KMS-11 (cell line): ENCODE data around the gene PPIA.

Experiments used
- H2AFZ ChIP-seq: fragments of 200-600 bp; sonication (generic); 2 replicates; pipeline ENCODE4 v1.6.1; 2016; ENCODE audit warnings: antibody characterized with exemption, mixed run types, low read depth
- H3K27ac ChIP-seq: fragments of 200-600 bp; sonication (generic); 2 replicates; pipeline ENCODE4 v1.6.1; 2016; ENCODE audit warnings: mild to moderate bottlenecking, mixed run types
- H3K27me3 ChIP-seq: fragments of 200-600 bp; sonication (generic); 2 replicates; pipeline ENCODE4 v1.6.1; 2017; ENCODE audit warnings: mild to moderate bottlenecking, low read depth, mixed run types, moderate library complexity; ENCODE audit not compliant: insufficient read depth
- H3K36me3 ChIP-seq: fragments of 200-600 bp; sonication (generic); 2 replicates; pipeline ENCODE4 v1.6.1; 2017; ENCODE audit warnings: mild to moderate bottlenecking, mixed run types; ENCODE audit not compliant: insufficient read depth
- H3K4me1 ChIP-seq: fragments of 200-600 bp; sonication (generic); 2 replicates; pipeline ENCODE4 v1.6.1; 2016; ENCODE audit warnings: mild to moderate bottlenecking, low read depth, mixed run types; ENCODE audit not compliant: poor library complexity, severe bottlenecking
- H3K4me2 ChIP-seq: fragments of 200-600 bp; sonication (generic); 2 replicates; pipeline ENCODE4 v1.7.0; 2016; ENCODE audit warnings: mild to moderate bottlenecking, mixed run types
- H3K4me3 ChIP-seq: fragments of 200-600 bp; sonication (generic); IDR thresholded peaks from 2 replicates; pipeline ENCODE4 v1.6.1; 2017; ENCODE audit warnings: low read depth, low read length, mixed read lengths; ENCODE audit not compliant: insufficient read depth
- H3K79me2 ChIP-seq: fragments of 200-600 bp; sonication (generic); 2 replicates; pipeline ENCODE4 v1.6.1; 2016; ENCODE audit warnings: low read depth, mixed run types; ENCODE audit not compliant: insufficient read depth
- H3K9ac ChIP-seq: fragments of 200-600 bp; sonication (generic); 2 replicates; pipeline ENCODE4 v1.6.1; 2016; ENCODE audit warnings: mild to moderate bottlenecking, mixed run types
- H4K20me1 ChIP-seq: fragments of 200-600 bp; sonication (generic); 2 replicates; pipeline ENCODE4 v1.6.1; 2016; ENCODE audit warnings: mild to moderate bottlenecking, mixed run types; ENCODE audit not compliant: insufficient read depth
- TF ChIP-seq, protein P1 (sequence below): fragments of 200-600 bp; sonication (generic); conservative IDR thresholded peaks from 2 replicates; pipeline ENCODE4 v1.6.1; 2017; ENCODE audit warnings: low read depth, mild to moderate bottlenecking, antibody characterized with exemption, low read length, moderate library complexity, mixed read lengths

Gene PPIA

DNA sequence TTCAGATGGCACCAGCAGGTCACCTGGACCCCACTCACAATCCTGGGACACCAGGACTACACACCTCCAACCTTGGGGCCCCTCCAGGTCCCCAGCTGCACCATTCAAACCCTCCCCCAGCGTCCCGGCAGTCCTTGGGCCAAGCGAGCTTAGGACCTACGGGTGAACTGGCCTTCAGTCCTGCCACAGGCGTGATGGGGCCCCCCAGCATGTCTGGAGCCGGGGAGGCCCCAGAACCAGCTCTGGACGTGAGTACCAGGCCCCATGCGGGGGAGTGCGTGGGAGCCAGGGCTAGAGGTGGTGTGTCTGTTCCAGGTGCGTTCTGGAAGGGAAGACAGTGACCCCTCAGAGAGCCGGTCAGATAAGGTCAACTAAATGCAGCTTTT is 30.1 kb upstream of the PPIA start:
- H2AFZ ChIP-seq, result no peak overlapping the region
- TF ChIP-seq, protein P1, sequence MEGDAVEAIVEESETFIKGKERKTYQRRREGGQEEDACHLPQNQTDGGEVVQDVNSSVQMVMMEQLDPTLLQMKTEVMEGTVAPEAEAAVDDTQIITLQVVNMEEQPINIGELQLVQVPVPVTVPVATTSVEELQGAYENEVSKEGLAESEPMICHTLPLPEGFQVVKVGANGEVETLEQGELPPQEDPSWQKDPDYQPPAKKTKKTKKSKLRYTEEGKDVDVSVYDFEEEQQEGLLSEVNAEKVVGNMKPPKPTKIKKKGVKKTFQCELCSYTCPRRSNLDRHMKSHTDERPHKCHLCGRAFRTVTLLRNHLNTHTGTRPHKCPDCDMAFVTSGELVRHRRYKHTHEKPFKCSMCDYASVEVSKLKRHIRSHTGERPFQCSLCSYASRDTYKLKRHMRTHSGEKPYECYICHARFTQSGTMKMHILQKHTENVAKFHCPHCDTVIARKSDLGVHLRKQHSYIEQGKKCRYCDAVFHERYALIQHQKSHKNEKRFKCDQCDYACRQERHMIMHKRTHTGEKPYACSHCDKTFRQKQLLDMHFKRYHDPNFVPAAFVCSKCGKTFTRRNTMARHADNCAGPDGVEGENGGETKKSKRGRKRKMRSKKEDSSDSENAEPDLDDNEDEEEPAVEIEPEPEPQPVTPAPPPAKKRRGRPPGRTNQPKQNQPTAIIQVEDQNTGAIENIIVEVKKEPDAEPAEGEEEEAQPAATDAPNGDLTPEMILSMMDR, result no peak
- H3K27me3 ChIP-seq, result no peaks in the 10 kb centered on the region
- H3K4me3 ChIP-seq, result no peak overlapping the region
- no peak overlapping the region; the same call in 1 of the 2 replicates for H3K4me2 ChIP-seq
- H3K36me3 ChIP-seq, result peaks cover 6% of the 10 kb centered on the region; the same call in 1 of the 2 replicates
- H3K9ac ChIP-seq, result no peak overlapping the region
- H3K79me2 ChIP-seq, result no peaks in the 10 kb centered on the region
- H3K4me1 ChIP-seq, result peaks cover 52% of the 10 kb centered on the region
- H3K27ac ChIP-seq, result no peak overlapping the region
- H4K20me1 ChIP-seq, result peaks cover 6% of the 10 kb centered on the region; the same call in 1 of the 2 replicates

DNA sequence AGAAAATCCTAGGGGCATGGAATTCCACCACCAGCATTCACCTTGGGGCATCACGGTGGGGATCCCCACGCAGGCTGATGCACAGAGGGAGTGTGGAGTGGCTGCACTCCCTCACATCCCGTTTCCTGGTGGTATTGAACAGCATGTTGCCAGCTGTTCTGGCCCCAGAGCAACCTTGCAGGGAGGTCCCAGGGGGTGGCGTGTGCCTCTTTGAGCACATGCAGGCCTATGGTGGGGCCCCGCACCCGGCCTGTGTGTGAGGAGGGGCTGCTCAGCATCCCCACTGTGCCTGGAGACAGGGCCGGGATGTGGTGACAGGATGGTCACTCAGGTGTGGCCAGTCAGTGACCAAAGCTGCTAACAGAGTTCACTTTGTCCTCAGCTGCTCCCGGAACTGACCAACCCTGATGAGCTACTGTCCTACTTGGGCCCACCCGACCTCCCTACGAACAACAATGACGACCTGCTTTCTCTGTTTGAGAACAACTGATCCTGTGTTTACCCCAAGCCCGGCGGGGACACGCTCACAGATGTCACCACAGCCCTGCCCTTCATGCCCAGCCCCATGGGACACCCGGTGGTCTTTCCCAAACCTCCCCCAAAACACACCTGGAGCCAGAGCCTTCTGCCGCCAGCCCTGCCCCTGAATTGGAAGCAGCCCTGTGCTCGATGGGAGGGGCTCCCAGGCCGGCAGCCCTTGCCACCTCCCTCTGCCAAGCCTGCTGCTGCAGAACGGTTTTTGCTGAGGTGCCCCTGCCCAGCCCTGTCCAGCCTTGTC is 29.2 kb upstream of the PPIA start:
- H3K27ac ChIP-seq, result peak overlapping the region; percentile 17; the same call in 1 of the 2 replicates
- H2AFZ ChIP-seq, result no peak overlapping the region
- peaks cover 6% of the 10 kb centered on the region; the same call in 1 of the 2 replicates for H3K36me3 ChIP-seq
- no peaks in the 10 kb centered on the region for H3K79me2 ChIP-seq
- no peak overlapping the region for H3K9ac ChIP-seq
- peak overlapping the region; percentile 24; the same call in 1 of the 2 replicates for H3K4me2 ChIP-seq
- peaks cover 6% of the 10 kb centered on the region; the same call in 1 of the 2 replicates for H4K20me1 ChIP-seq
- H3K4me3 ChIP-seq, result no peak overlapping the region
- H3K27me3 ChIP-seq, result no peaks in the 10 kb centered on the region
- TF ChIP-seq, protein P1, result no peak
- peaks cover 52% of the 10 kb centered on the region for H3K4me1 ChIP-seq

DNA sequence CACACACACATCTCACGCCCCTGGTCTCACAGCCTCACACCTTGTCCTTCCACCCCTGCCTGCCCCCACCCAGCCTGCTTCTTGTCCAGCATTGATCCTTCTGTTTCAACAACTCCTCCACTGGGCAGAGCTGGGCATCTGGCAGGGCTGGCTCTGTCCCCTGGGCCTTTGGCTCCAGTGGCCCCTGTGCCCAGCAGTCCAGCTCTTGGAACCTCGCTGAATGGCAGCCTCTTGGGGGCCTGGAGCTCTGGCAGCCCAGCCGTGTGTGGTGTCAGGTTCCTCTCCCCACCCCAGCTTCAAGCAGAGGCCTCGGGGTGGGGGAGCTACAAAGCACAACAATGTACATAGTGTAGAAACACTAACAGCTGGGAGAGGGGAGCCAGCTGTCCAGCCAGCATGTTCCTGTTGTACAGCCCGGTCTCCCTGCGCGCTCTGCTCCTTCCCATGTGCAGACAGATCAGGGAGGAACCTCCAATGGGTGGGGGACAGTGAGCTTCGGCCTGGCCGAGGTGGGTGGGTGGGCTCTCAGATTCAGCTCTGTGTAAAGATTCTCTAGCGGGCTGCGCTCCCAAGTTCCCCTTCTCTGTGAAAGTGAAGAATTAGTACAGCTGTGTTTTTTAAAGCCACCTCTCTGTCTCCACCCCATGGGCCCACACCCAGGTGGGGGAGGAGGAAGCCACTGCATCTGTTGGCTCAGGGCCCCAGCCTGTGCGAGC is 28.4 kb upstream of the PPIA start:
- Histone ChIP-seq H3K27me3 (no peaks in the 10 kb centered on the region), H3K4me1 (peaks cover 52% of the 10 kb centered on the region), H3K9ac (no peak overlapping the region), H4K20me1 (peaks cover 6% of the 10 kb centered on the region; the same call in 1 of the 2 replicates), H3K4me3 (no peak overlapping the region), H3K79me2 (no peaks in the 10 kb centered on the region), H2AFZ (no peak overlapping the region), H3K4me2 (peak overlapping the region; percentile 24), H3K27ac (peak overlapping the region; percentile 17; the same call in 1 of the 2 replicates), H3K36me3 (peaks cover 6% of the 10 kb centered on the region; the same call in 1 of the 2 replicates)
- TF ChIP-seq, protein P1, result no peak

DNA sequence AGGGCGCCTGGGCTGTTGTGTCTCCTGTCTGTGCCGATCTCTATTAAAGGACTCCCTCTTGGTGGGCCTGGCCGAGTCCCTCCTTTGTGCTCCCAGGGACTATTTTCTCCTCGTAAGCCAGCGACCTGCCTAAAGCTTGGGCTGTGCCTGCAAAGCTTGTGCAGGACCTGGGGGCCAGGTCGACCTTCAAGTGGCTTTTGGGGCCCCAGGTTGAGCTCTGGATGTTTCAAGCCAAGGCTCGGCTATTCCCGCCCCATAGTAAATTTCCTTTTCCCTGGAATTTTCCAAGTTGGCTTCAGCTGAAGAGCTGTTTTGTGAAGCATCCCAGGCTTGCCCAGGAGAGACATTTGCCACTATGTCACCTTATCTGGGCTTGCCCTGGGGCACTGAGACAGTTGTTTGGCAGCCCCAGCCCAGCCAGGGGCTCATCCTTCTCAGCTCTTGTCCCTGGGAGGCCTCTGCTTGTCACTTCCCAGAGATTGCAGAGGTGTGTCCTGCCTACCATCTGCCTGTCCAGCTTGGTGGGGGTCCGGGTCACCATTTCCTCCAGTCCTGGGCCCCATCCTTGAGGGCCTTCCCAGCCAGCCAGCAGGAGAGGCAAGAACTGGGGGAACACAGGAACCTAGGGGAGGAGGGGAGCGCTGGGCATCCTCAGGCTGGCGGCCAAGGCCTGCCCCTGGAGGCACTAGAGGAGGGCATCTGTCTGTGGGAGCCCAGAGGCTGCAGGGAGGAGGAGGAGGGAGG is 27.7 kb upstream of the PPIA start:
- H3K79me2 ChIP-seq, result no peaks in the 10 kb centered on the region
- no peak overlapping the region for H2AFZ ChIP-seq
- H3K27ac ChIP-seq, result peak overlapping the region; percentile 17; the same call in 1 of the 2 replicates
- peaks cover 6% of the 10 kb centered on the region; the same call in 1 of the 2 replicates for H4K20me1 ChIP-seq
- H3K36me3 ChIP-seq, result peaks cover 4% of the 10 kb centered on the region; the same call in 1 of the 2 replicates
- H3K27me3 ChIP-seq, result no peaks in the 10 kb centered on the region
- H3K4me2 ChIP-seq, result peak overlapping the region; percentile 24
- H3K9ac ChIP-seq, result no peak overlapping the region
- no peak overlapping the region for H3K4me3 ChIP-seq
- TF ChIP-seq, protein P1, result no peak
- H3K4me1 ChIP-seq, result peaks cover 52% of the 10 kb centered on the region
